Activated T-cell treated with anti-CD3 and anti-CD28 coated beads for 24 hours (primary cell): ENCODE measurements around the gene IL10.
A peak's percentile ranks its signal among the peaks of the same experiment; 100 is the strongest.

Experiments
- DNase-seq: peaks from one replicate; pipeline ENCODE4 v3.0.0-alpha.2; 2020; ENCODE audit warnings: low read depth

The IL10 gene

DNA sequence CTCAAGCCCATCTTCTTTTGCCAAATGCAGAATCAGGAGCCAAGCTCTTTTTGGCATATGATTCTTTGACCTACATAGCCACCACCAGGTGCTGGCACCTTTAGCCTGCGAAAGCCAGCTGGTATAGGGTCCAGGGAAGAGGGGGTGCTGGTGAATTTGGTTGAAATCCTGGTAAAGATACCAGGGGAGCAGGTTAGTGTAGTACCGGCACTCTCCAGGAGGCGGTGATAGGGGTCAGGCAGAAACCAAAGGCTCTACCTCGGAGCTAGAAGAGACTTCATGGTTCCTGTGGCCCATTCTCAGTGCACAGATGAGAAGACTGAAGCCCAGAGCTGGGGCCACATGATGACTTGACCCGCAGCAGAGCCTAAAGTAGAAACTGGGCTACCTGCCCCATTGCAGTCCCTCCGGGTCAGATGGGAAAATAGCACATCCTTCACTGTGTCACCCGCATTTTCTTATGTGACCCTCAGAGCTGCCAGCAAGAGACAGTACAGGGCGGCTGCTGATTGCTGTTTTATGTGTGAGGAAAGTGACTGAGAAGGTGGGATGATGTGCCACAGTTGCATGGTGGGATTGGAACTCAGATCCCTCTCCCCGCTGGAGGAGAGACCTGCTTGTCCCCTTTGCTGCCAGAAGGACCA is 37.7 kb downstream of the IL10 start:
- DNase-seq: peak; percentile 62

- no peak for DNase-seq
Observed at GRCh38 chr1:206732992-206733391, 39.3 kb downstream of the IL10 start.

DNA sequence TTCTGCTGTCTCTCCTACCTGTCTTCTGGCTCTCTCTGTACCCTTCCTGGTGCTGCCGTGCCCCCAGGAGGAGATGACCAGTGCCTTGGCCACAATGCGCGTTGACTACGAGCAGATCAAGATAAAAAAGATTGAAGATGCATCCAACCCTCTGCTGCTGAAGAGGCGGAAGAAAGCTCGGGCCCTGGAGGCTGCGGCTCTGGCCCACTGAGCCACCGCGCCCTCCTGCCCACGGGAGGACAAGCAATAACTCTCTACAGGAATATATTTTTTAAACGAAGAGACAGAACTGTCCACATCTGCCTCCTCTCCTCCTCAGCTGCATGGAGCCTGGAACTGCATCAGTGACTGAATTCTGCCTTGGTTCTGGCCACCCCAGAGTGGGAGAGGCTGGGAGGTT is 39.8 kb downstream of the IL10 start:
- no peak for DNase-seq

GRCh38 chr1:206729507-206729906 is 42.8 kb downstream of the IL10 start:
- no peak for DNase-seq

GRCh38 chr1:206729050-206729449 is 43.2 kb downstream of the IL10 start:
- no peak for DNase-seq

DNA sequence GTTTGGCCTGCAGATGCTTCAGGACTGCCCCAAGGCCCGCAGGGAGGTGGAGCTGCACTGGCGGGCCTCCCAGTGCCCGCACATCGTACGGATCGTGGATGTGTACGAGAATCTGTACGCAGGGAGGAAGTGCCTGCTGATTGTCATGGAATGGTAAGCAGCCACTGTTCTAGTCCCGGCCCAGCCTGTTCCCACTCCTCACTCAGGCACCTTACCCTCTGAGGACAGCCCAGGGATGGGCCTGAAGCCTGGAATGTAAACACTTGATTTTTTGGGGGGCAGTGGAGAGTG is 43.7 kb downstream of the IL10 start:
- DNase-seq: no peak

GRCh38 chr1:206727981-206728696 is 44.2 kb downstream of the IL10 start:
- no peak for DNase-seq

DNA sequence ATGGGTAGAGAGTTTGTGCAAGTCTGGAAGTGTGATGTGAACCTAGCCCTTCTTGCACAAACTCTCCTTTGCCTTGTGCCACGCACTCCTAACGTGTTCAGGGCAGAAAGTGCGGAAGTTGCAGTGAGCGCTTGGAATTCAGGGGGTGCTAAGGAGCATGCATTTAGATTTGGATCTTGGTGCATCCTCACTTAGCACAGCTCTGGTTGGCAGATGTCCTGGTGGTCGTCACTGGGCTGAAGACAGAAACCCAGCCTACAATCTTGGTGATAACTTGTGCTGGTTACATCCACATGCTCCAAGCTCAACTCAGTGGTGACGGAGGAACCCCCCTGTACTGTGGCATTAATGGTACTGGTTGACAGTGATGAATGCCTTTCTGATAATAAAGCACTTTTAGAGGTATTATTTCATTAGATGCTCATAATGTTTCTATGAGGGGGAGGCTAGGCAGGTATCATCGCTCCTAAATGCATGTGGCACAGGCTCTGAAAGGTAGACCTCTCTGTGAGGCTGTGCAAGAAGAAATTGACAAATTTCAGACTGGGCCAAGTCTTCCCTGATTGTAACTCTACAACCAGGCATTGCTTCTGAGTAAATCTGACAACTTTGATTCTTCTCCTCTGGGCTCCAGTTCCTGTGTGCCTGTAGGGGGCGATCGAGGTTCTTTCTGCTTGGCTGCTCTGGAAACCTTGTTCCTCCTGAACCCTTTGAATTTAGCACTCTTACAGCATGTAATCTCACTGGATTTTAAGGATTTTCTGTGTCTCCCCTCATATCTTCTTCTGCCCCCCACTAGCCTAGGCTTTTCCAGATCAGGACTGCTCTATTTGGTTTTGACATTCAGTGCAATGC is 47.0 kb downstream of the IL10 start:
- DNase-seq: peak; percentile 54

DNA sequence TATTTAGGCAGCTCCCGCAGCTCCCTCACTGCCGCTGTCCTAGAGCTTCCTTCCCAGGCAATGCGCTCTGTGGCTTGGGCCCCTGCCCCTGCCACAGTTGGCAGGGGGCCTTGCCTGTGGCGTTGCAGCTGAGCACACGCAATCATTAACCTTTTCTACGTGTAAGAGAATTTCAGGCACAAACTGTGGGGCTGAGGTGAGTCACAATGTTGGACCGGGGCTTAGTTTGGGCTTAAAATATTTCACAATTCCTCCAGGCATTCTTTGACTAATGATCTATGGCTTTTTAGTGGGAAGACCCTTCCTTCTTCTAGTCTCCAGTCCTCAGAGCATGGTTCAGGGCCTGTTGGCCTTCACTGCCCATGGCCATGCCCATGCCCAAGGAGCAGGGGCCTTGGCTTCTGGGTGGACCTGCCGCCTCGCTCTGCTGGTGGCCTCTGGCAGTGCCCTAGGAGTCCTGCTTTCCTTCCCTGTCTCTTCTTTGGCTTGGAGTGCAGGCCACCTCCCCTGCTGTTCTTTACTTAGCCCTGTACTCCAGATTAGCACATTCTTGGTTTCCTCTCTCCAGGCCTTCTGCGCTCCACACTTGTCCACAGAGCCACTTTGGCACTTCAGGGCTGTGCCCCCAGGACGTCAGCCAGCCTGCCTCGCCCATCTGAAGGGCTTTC is 48.4 kb downstream of the IL10 start:
- DNase-seq: no peak

DNA sequence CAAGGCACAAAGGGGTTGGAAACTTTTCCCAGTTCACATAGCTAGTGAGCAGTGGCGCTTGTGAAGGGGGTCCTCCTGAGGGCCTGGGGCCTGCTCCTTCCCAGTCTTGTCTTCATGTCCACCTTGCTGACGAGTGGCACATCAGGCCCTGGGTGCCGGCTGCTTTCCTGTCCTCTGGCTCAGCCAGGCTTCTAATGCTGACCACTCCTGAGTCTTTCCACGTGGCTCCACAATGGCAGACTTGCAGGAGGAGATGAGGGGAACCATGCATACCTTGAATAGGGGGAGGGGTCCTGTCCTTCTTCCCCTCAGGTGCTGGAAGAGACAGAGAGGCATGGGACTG is 48.9 kb downstream of the IL10 start:
- no peak for DNase-seq

DNA sequence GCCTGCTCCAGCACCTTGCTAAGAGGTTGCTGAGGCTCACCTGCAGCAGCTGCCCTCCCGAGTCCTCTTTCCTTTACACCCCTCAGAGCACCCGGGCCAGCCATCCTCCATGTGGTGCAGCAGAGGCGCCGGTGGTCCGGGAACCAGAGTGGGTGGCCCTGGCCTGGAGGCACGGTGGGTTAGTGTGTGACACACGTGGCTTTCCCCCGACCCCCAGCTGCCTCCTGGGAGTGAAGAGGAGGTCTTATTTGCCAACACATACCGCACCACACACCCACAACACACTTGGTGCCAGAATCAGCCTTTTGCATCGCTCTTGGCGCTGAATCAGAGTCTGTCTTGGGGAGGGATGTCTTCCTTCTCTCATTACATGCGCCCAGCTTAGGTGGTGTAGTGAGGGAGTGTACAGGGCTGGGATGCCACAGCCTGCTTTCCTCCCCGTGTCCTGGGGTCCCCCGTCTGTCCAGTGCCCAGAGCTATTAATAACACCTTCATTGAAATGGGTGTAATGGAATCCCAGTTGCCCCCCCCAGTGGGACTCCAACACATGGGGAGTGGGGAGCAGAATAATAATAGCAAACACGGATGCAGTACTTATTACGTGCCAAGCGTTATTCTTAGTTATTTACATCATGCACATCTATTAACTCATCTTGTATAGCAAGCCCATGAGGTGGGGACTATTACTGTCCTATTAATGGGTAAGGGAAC is 49.4 kb downstream of the IL10 start:
- no peak for DNase-seq

DNA sequence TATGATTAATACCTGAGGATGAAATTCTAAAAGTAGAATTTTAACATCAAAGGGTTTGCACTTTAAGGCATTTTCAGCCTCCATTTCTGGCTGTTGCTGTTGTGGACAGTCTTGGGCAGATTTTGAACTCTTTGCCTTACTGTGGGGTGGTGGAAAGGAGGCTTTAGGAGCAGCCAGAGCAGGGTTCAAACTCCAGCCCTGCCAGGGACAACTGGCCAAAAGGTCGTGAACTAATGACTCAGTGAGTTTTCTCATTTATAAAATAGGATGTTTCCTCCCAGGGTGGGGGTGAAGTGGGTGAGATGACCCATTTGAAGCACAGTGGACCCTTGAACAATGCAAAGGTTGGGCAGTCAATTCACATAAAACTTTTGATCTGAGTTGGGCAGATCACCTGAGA is 50.8 kb downstream of the IL10 start:
- no peak for DNase-seq

GRCh38 chr1:206719169-206719839 is 53.0 kb downstream of the IL10 start:
- no peak for DNase-seq

- DNase-seq: no peak
Observed at GRCh38 chr1:206717674-206717989, 54.7 kb downstream of the IL10 start.
